Stimulated activated effector memory CD8-positive, alpha-beta T cell treated with anti-CD3 and anti-CD28 coated beads, Interleukin-12 subunit alpha, Interleukin-12 subunit beta, amount 100 ng/mL, for 72 hours (primary cell): ENCODE data around the gene BBS2.
"Not testable (repeated sequence)": the region's sequence is repeated elsewhere in the genome, so short reads cannot be mapped to it uniquely, and the experiment has no call there.

Source experiments
- ATAC-seq: fragments of 150-1000 bp; cut with Tn5 transposase; 2 replicates; pipeline ENCODE4 v1.10.0; 2021
- DNase-seq, 2 donors: peaks; one replicate each; pipeline ENCODE4 v3.0.0; 2021 to 2022; ENCODE audit warnings: low spot score in 2 of 2
- H3K27ac Mint-ChIP-seq: one replicate; pipeline ENCODE4 v1.8.0; 2022; ENCODE audit warnings: mild to moderate bottlenecking, mixed read lengths
- H3K36me3 Mint-ChIP-seq: one replicate; pipeline ENCODE4 v1.8.0; 2022; ENCODE audit warnings: mild to moderate bottlenecking, mixed read lengths
- H3K4me1 Mint-ChIP-seq: one replicate; pipeline ENCODE4 v1.8.0; 2022; ENCODE audit warnings: mixed read lengths
- H3K4me3 Mint-ChIP-seq: one replicate; pipeline ENCODE4 v1.8.0; 2022; ENCODE audit warnings: mild to moderate bottlenecking, mixed read lengths
- H3K9me3 Mint-ChIP-seq: one replicate; pipeline ENCODE4 v1.8.0; 2022; ENCODE audit warnings: mixed read lengths

The BBS2 gene

GRCh38 chr16:56505181-56505580 is 14.6 kb downstream of the BBS2 start:
- DNase-seq (no peak), ATAC-seq (no peak)
- Mint-ChIP-seq H3K9me3 (no peaks in the 10 kb centered on the region), H3K4me3 (no peak overlapping the region), H3K4me1 (no peaks in the 10 kb centered on the region), H3K36me3 (peaks cover 84% of the 10 kb centered on the region), H3K27ac (no peak overlapping the region)

GRCh38 chr16:56493815-56494214 is 26.0 kb downstream of the BBS2 start:
- Mint-ChIP-seq H3K9me3 (no peaks in the 10 kb centered on the region), H3K36me3 (peaks cover 39% of the 10 kb centered on the region), H3K27ac (no peak overlapping the region), H3K4me3 (no peak overlapping the region), H3K4me1 (no peaks in the 10 kb centered on the region)
- ATAC-seq (no peak), DNase-seq (no peak)

GRCh38 chr16:56493126-56493525 is 26.7 kb downstream of the BBS2 start:
- Mint-ChIP-seq H3K4me3 (no peak overlapping the region), H3K4me1 (no peaks in the 10 kb centered on the region), H3K27ac (no peak overlapping the region), H3K36me3 (peaks cover 32% of the 10 kb centered on the region), H3K9me3 (no peaks in the 10 kb centered on the region)
- ATAC-seq (no peak), DNase-seq (no peak)

- no peak overlapping the region for H3K4me3 Mint-ChIP-seq
- no peak overlapping the region for H3K27ac Mint-ChIP-seq
- H3K9me3 Mint-ChIP-seq, result no peaks in the 10 kb centered on the region
- no peaks in the 10 kb centered on the region for H3K4me1 Mint-ChIP-seq
- DNase-seq (no peak), ATAC-seq (no peak)
- H3K36me3 Mint-ChIP-seq, result peaks cover 20% of the 10 kb centered on the region
Measured at GRCh38 chr16:56491657-56492261, 28.1 kb downstream of the BBS2 start.

- ATAC-seq, H3K4me3 Mint-ChIP-seq, H3K4me1 Mint-ChIP-seq, H3K27ac Mint-ChIP-seq, DNase-seq, H3K9me3 Mint-ChIP-seq: not testable (repeated sequence)
- peaks cover 12% of the 10 kb centered on the region for H3K36me3 Mint-ChIP-seq
Measured at GRCh38 chr16:56488868-56489267, 31.0 kb downstream of the BBS2 start.

- ATAC-seq, result no peak
- Mint-ChIP-seq H3K27ac (no peak overlapping the region), H3K9me3 (no peaks in the 10 kb centered on the region), H3K4me1 (no peaks in the 10 kb centered on the region), H3K4me3 (no peak overlapping the region), H3K36me3 (peaks cover 16% of the 10 kb centered on the region)
- DNase-seq, result no peak
Measured at GRCh38 chr16:56488035-56488434, 31.8 kb downstream of the BBS2 start.

GRCh38 chr16:56483394-56483793 is 36.4 kb downstream of the BBS2 start:
- peaks cover 50% of the 10 kb centered on the region for H3K36me3 Mint-ChIP-seq
- H3K4me1 Mint-ChIP-seq, result no peaks in the 10 kb centered on the region
- DNase-seq, result no peak
- no peak overlapping the region for H3K4me3 Mint-ChIP-seq
- no peak for ATAC-seq
- H3K9me3 Mint-ChIP-seq, result no peaks in the 10 kb centered on the region
- no peak overlapping the region for H3K27ac Mint-ChIP-seq

GRCh38 chr16:56482683-56483236 is 37.1 kb downstream of the BBS2 start:
- DNase-seq, result no peak
- Mint-ChIP-seq H3K36me3 (peaks cover 56% of the 10 kb centered on the region), H3K4me3 (no peak overlapping the region), H3K27ac (no peak overlapping the region), H3K4me1 (no peaks in the 10 kb centered on the region), H3K9me3 (no peaks in the 10 kb centered on the region)
- ATAC-seq, result no peak

GRCh38 chr16:56481468-56482122 is 38.2 kb downstream of the BBS2 start:
- Mint-ChIP-seq H3K4me3 (no peak overlapping the region), H3K9me3 (no peaks in the 10 kb centered on the region), H3K27ac (peak overlapping the region; percentile 82), H3K4me1 (peaks cover 7% of the 10 kb centered on the region), H3K36me3 (peaks cover 68% of the 10 kb centered on the region)
- no peak for ATAC-seq
- DNase-seq, result no peak

- H3K4me3 Mint-ChIP-seq, result no peak overlapping the region
- peaks cover 74% of the 10 kb centered on the region for H3K36me3 Mint-ChIP-seq
- ATAC-seq, result no peak
- H3K9me3 Mint-ChIP-seq, result no peaks in the 10 kb centered on the region
- peaks cover 7% of the 10 kb centered on the region for H3K4me1 Mint-ChIP-seq
- no peak for DNase-seq
- H3K27ac Mint-ChIP-seq, result peak overlapping the region; percentile 82
Measured at GRCh38 chr16:56480776-56481467, 38.9 kb downstream of the BBS2 start.

GRCh38 chr16:56479469-56479868 is 40.4 kb downstream of the BBS2 start:
- Mint-ChIP-seq H3K36me3 (peaks cover 83% of the 10 kb centered on the region), H3K27ac (peak overlapping the region; percentile 55), H3K4me3 (no peak overlapping the region), H3K9me3 (no peaks in the 10 kb centered on the region), H3K4me1 (peaks cover 7% of the 10 kb centered on the region)
- DNase-seq (no peak), ATAC-seq (no peak)

GRCh38 chr16:56478281-56479049 is 41.4 kb downstream of the BBS2 start:
- no peaks in the 10 kb centered on the region for H3K9me3 Mint-ChIP-seq

GRCh38 chr16:56477096-56477878 is 42.5 kb downstream of the BBS2 start:
- Mint-ChIP-seq H3K9me3 (no peaks in the 10 kb centered on the region), H3K36me3 (peaks cover 94% of the 10 kb centered on the region)
- peak; percentile 85 for ATAC-seq

More at GRCh38 chr16:56478281-56479049, 41.4 kb downstream of the BBS2 start:
- Mint-ChIP-seq H3K36me3 (peaks cover 83% of the 10 kb centered on the region), H3K4me3 (no peak overlapping the region), H3K27ac (peak overlapping the region; percentile 70), H3K4me1 (peaks cover 7% of the 10 kb centered on the region)
- peak; percentile 31 for ATAC-seq
- DNase-seq, result no peak

GRCh38 chr16:56475201-56475600 is 44.6 kb downstream of the BBS2 start:
- H3K36me3 Mint-ChIP-seq, result peaks cover 100% of the 10 kb centered on the region
- H3K4me1 Mint-ChIP-seq, result peaks cover 7% of the 10 kb centered on the region
- no peak for ATAC-seq
- no peak overlapping the region for H3K4me3 Mint-ChIP-seq
- H3K9me3 Mint-ChIP-seq, result no peaks in the 10 kb centered on the region
- H3K27ac Mint-ChIP-seq, result peak overlapping the region; percentile 11
- DNase-seq, result no peak

More at GRCh38 chr16:56477096-56477878, 42.5 kb downstream of the BBS2 start:
- peak overlapping the region; percentile 70 for H3K27ac Mint-ChIP-seq
- no peak for DNase-seq
- H3K4me1 Mint-ChIP-seq, result peaks cover 7% of the 10 kb centered on the region
- no peak overlapping the region for H3K4me3 Mint-ChIP-seq
